ENCODE data around the gene MRI1.
A peak's percentile ranks its signal among the peaks of the same experiment; 100 is the strongest.

MRI1 gene

GRCh38 chr19:13764101-13764807, at the start of gene MRI1:
Gene MRI1, plus strand, starts transcription at chr19:13764522. Its CDS starts 67 bp downstream, at chr19:13764589.
- TF ChIP-seq CEBPB (IDR thresholded peaks at IDR 0.05) (no peak), EGR1 (IDR thresholded peaks at IDR 0.05) (0 out of 2 replicates have a peak, but pooled peaks have one; percentile 12), ZBTB7A (IDR thresholded peaks at IDR 0.05; ENCODE audit: low read depth) (peak; percentile 76), NFIC (IDR thresholded peaks at IDR 0.05) (no peak), TCF12 (IDR thresholded peaks at IDR 0.05; ENCODE audit: low read depth) (no peak), FOXM1 (IDR thresholded peaks at IDR 0.05; ENCODE audit: borderline replicate concordance, low read depth) (no peak), MAX (IDR thresholded peaks at IDR 0.05) (peak; percentile 70), TEAD4 (IDR thresholded peaks at IDR 0.05) (peak; percentile 49; the same call in 1 of the 2 replicates), TAF1 (IDR thresholded peaks at IDR 0.05; ENCODE audit: low read depth) (peak; percentile 50; the same call in 1 of the 2 replicates), USF1 (IDR thresholded peaks at IDR 0.05) (no peak)

GRCh38 chr19:13717194-13717643, 47.1 kb upstream of the MRI1 start:
- TF ChIP-seq REST (IDR thresholded peaks at IDR 0.05; ENCODE audit: low read depth) (no peak), NFIC (IDR thresholded peaks at IDR 0.05) (no peak), YY1 (IDR thresholded peaks at IDR 0.05; ENCODE audit: low read depth) (no peak), EP300 (IDR thresholded peaks at IDR 0.05; ENCODE audit: borderline replicate concordance) (no peak), EGR1 (IDR thresholded peaks at IDR 0.05) (no peak), TCF12 (IDR thresholded peaks at IDR 0.05; ENCODE audit: low read depth) (no peak), CEBPB (IDR thresholded peaks at IDR 0.05) (no peak), ZBTB7A (IDR thresholded peaks at IDR 0.05; ENCODE audit: low read depth) (no peak), TAF1 (IDR thresholded peaks at IDR 0.05; ENCODE audit: low read depth) (no peak), RAD21 (IDR thresholded peaks at IDR 0.05; ENCODE audit: low read depth) (no peak), MAX (IDR thresholded peaks at IDR 0.05) (no peak), USF1 (IDR thresholded peaks at IDR 0.05) (no peak), CREB1 (IDR thresholded peaks at IDR 0.05; ENCODE audit: low read depth) (no peak)

GRCh38 chr19:13718733-13719132, 45.6 kb upstream of the MRI1 start:
- no peak for TF ChIP-seq CEBPB (IDR thresholded peaks at IDR 0.05)
- TF ChIP-seq CREB1 (IDR thresholded peaks at IDR 0.05; ENCODE audit: low read depth): no peak
- TF ChIP-seq TEAD4 (IDR thresholded peaks at IDR 0.05): no peak
- peak; percentile 57 for TF ChIP-seq RAD21 (IDR thresholded peaks at IDR 0.05; ENCODE audit: low read depth)

GRCh38 chr19:13722146-13722545, 42.2 kb upstream of the MRI1 start:
- TF ChIP-seq USF1 (IDR thresholded peaks at IDR 0.05) (no peak), TCF12 (IDR thresholded peaks at IDR 0.05; ENCODE audit: low read depth) (no peak), YY1 (IDR thresholded peaks at IDR 0.05; ENCODE audit: low read depth) (no peak), CREB1 (IDR thresholded peaks at IDR 0.05; ENCODE audit: low read depth) (no peak), REST (IDR thresholded peaks at IDR 0.05; ENCODE audit: low read depth) (no peak), TAF1 (IDR thresholded peaks at IDR 0.05; ENCODE audit: low read depth) (no peak), MAX (IDR thresholded peaks at IDR 0.05) (no peak)

- TF ChIP-seq CREB1 (IDR thresholded peaks at IDR 0.05; ENCODE audit: low read depth) (no peak), ZBTB7A (IDR thresholded peaks at IDR 0.05; ENCODE audit: low read depth) (no peak), EP300 (IDR thresholded peaks at IDR 0.05; ENCODE audit: borderline replicate concordance) (no peak), TCF12 (IDR thresholded peaks at IDR 0.05; ENCODE audit: low read depth) (no peak), TEAD4 (IDR thresholded peaks at IDR 0.05) (no peak), TAF1 (IDR thresholded peaks at IDR 0.05; ENCODE audit: low read depth) (no peak)
These were observed 41.1 kb upstream of the MRI1 start for GRCh38 chr19:13723206-13723605.

All from Ishikawa (cell line).